IPS DF 6.9 (cell line): ENCODE data around the gene LCN15.

Experiments
- DNase-seq: peaks from one replicate; pipeline ENCODE4 v3.0.0-alpha.2; 2013; ENCODE audit warnings: low read depth, low spot score
- H3K27ac ChIP-seq: one replicate; pipeline ENCODE4 v1.5.1; 2013; ENCODE audit warnings: low read length, control low read depth
- H3K27me3 ChIP-seq: 2 replicates; pipeline ENCODE4 v1.6.1; 2013; ENCODE audit warnings: mild to moderate bottlenecking, low read length; ENCODE audit not compliant: control insufficient read depth, insufficient read depth
- H3K36me3 ChIP-seq: 2 replicates; pipeline ENCODE4 v1.6.1; 2013; ENCODE audit warnings: low read length; ENCODE audit not compliant: control insufficient read depth, insufficient read depth
- H3K4me1 ChIP-seq: 2 replicates; pipeline ENCODE4 v1.6.1; 2013; ENCODE audit warnings: low read length; ENCODE audit not compliant: control insufficient read depth, insufficient read depth
- H3K4me3 ChIP-seq: 2 replicates; pipeline ENCODE4 v1.5.1; 2013; ENCODE audit warnings: mild to moderate bottlenecking, low read length
- H3K9me3 ChIP-seq: 2 replicates; pipeline ENCODE4 v1.6.1; 2013; ENCODE audit warnings: low read length, inconsistent platforms; ENCODE audit not compliant: control insufficient read depth, insufficient read depth
- WGBS: extraction: QIAGEN DNeasy Blood & Tissue Kit; methylation state at CpG from one replicate; pipeline ENCODE4 v1.1.7; 2013; ENCODE audit warnings: mixed read lengths, missing lambda C conversion rate; ENCODE audit not compliant: insufficient read length, insufficient coverage; 5-methylcytosine and 5-hydroxymethylcytosine counted together

LCN15 gene

DNA sequence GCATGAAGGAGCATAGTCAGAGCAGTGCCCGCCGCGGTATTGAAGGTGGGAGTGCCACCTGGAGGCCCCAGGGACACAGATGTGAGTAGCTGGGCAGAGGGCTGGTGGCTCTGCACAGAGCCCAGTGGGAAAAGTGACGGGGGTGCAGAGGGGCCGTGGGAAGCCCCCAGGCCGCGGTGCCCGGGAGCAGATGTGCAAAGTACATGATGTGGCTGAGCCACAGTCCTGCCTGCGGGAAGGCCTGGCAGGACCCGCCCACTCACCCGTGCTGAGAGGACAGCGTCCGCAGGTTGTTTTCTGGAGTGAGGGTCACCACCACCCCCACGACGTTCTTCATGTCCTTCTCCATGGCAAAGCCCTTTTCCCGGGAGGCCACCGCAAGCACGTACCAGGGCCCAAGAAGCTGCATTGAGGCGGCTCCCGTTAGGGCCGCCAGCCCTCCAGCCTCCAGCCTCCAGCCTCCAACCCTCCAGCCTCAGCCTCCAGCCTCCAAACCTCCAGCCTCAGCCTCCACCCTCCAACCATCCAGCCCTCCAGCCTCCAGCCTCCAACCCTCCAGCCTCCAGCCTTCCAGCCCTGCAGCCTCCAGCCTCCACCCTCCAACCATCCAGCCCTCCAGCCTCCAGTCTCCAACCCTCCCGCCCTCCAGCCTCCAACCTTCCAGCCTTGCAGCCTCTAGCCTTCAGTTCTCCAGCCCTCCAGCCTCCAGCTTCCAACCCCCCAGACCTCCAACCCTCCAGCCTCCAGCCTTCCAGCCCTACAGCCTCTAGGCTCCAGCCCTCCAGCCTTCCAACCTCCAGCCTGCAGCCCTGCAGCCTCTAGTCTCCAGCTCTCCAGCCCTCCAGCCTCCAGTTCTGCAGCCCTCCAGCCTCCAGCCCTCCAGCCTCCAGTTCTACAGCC lies 16.9 kb downstream of the LCN15 start:
- Histone ChIP-seq H3K27ac (no peak overlapping the region), H3K4me1 (peaks cover 1% of the 10 kb centered on the region), H3K36me3 (no peaks in the 10 kb centered on the region), H3K27me3 (no peaks in the 10 kb centered on the region), H3K9me3 (no peaks in the 10 kb centered on the region), H3K4me3 (no peak overlapping the region; the same call in 1 of the 2 replicates)
- WGBS = no CpG with 5 or more reads among the region's 22 CpGs
- no peak for DNase-seq

DNA sequence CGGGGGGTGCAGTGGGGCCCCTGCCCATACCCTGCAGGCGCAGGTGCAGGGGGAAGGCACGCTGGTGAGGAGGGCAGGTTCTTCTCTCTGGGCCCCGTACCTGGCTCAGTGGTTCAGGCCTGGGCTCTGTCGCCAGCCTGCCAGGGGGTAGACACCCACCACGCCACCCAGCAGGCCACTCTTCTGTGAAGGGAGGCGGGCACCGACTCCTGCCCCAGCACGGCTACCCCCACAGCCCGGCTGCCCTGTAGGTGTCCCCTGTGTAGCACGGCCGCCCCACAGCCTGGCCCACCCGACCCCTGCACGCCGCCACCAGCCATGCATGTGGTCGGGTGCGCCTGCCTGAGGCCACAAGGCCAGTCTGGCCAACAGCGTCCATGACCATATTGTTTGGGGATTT lies 17.7 kb downstream of the LCN15 start:
- H3K27ac ChIP-seq = no peak overlapping the region
- peaks cover 7% of the 10 kb centered on the region for H3K4me1 ChIP-seq
- H3K4me3 ChIP-seq = no peak overlapping the region
- H3K36me3 ChIP-seq = no peaks in the 10 kb centered on the region
- no peaks in the 10 kb centered on the region for H3K9me3 ChIP-seq
- no peaks in the 10 kb centered on the region for H3K27me3 ChIP-seq
- DNase-seq = no peak
- WGBS = no CpG with 5 or more reads among the region's 18 CpGs

GRCh38 chr9:136746155-136746490 lies 18.2 kb downstream of the LCN15 start:
- H3K4me3 ChIP-seq = no peak overlapping the region
- no CpG with 5 or more reads among the region's 22 CpGs for WGBS
- H3K9me3 ChIP-seq = no peaks in the 10 kb centered on the region
- no peaks in the 10 kb centered on the region for H3K27me3 ChIP-seq
- H3K36me3 ChIP-seq = no peaks in the 10 kb centered on the region
- H3K27ac ChIP-seq = no peak overlapping the region
- peaks cover 10% of the 10 kb centered on the region for H3K4me1 ChIP-seq
- no peak for DNase-seq

- Histone ChIP-seq H3K36me3 (no peaks in the 10 kb centered on the region), H3K27ac (no peak overlapping the region), H3K4me1 (peaks cover 11% of the 10 kb centered on the region), H3K4me3 (no peak overlapping the region), H3K9me3 (no peaks in the 10 kb centered on the region), H3K27me3 (no peaks in the 10 kb centered on the region)
- WGBS = no CpG with 5 or more reads among the region's 23 CpGs
- DNase-seq = no peak
These were observed 18.7 kb downstream of the LCN15 start for GRCh38 chr9:136745389-136746154.

GRCh38 chr9:136744773-136745172 lies 19.5 kb downstream of the LCN15 start:
- no peak overlapping the region for H3K27ac ChIP-seq
- WGBS = no CpG with 5 or more reads among the region's 18 CpGs
- no peaks in the 10 kb centered on the region for H3K9me3 ChIP-seq
- H3K36me3 ChIP-seq = no peaks in the 10 kb centered on the region
- H3K4me3 ChIP-seq = no peak overlapping the region
- no peak for DNase-seq
- H3K4me1 ChIP-seq = peaks cover 11% of the 10 kb centered on the region
- H3K27me3 ChIP-seq = no peaks in the 10 kb centered on the region

DNA sequence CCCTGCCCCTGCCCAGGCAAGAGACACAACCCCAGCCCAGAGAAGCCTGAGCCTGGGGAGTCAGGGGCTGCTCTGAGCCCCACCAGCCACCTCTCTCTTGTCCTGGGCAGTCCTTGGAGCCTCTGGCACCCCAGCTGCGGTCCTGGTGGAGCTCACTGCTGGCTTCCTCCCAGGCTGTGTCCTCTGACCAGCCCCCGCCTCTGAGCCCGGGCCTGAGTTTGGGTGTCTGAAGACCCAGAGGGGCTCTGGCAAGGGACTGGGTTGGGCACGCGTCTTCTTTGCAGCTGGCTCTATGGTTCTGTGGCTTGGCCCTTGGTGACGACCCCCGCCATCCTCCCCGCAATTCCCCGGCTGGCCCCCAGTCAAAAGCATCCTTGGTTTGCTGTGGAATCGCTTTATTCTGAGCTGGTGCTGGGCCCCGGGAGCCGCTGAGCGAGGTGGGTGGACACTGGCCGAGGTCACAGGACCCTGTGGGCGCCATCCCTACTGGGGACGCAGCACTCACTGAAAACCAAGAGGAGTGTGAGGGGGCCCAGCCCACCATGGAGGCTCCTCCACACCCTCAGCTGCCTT lies 20.6 kb downstream of the LCN15 start:
- peaks cover 11% of the 10 kb centered on the region for H3K4me1 ChIP-seq
- H3K36me3 ChIP-seq = no peaks in the 10 kb centered on the region
- no peaks in the 10 kb centered on the region for H3K9me3 ChIP-seq
- no peak overlapping the region for H3K4me3 ChIP-seq
- DNase-seq = no peak
- H3K27ac ChIP-seq = no peak overlapping the region
- no CpG with 5 or more reads among the region's 16 CpGs for WGBS
- no peaks in the 10 kb centered on the region for H3K27me3 ChIP-seq

DNA sequence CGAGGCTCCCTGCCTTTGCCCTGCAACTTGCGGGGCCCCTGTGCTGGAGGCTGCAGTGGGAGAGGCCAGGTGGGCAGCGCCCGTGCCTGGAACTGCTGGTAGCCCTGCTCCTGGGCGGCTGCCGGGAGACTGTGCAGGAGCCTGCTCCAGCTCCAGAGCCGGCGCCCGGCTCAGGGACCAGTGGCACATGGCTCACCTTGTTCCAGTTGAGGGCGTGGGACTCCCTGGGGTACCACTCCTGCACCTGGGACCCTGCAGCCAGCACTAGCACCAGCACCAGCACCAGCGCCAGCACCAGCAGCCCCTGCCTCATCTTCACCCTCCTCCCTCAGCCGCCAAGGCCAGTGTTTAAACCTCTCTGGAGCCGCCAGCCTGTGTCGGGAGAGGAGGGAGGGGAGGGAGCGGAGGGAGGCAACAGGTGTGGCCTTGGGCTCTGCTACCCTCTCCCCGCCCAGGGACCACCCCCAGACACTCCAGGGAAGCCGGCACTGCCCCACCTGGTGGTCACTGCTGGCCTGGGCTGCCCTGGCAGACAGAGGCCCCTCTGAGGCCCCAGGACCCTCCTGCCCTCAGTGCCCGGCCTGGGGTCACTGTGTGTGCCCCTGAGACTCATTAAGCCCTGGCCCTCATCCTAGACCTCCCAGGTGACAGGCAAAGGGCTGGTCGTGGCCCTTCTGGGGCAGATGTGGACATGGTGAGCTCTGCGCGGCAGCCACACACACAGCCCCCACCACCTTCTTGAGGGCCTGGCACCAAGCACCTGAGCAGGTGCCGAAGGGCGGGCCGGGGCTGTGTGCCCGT lies 21.5 kb downstream of the LCN15 start, which contains the start of gene LCN10:
TSS of gene LCN10 (minus strand) at position 350 of the 801 bp plus-strand sequence. CDS start at position 313, 37 bp downstream.
- Histone ChIP-seq H3K27me3 (no peaks in the 10 kb centered on the region), H3K36me3 (no peaks in the 10 kb centered on the region), H3K4me1 (peaks cover 11% of the 10 kb centered on the region), H3K9me3 (no peaks in the 10 kb centered on the region), H3K27ac (no peak within 1 kb of the TSS), H3K4me3 (no peak within 1 kb of the TSS)
- WGBS = no CpG with 5 or more reads among the region's 25 CpGs
- no peak for DNase-seq

DNA sequence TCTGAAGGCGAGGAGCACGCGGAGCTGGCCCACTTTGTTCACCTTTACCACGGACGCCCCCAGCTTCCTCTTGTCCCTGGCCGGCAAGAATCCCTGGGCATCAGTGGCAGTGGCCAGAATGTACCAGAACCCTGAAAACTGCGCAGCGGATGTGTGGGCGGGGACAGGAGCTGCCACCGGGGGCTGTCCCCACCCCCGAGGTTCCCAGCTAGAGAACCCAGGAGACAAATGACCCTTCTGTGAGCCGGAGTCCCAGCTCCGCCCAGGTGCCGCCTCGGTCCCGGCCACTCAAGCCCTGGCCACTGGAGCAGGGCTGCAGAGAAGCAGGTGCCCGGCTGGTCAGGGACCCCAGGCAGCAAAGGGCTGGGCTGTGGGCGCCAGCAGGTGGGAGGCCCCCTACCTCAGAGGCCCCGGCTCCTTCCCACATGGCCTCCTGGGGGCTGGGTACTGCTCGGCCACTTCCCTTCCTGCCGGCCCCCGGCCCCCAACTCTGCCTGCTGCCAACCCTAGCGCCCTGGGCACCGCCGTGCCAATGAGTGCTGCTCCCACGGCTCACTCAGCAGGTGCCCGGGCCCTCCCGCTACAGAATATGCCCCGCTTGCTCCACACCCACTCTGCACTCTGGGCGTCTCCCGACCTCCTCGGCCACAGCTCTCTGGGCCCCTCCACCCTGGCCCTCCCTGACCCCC lies 22.3 kb downstream of the LCN15 start:
- Histone ChIP-seq H3K4me3 (no peak overlapping the region), H3K9me3 (no peaks in the 10 kb centered on the region), H3K27ac (no peak overlapping the region), H3K27me3 (no peaks in the 10 kb centered on the region), H3K4me1 (peaks cover 11% of the 10 kb centered on the region), H3K36me3 (no peaks in the 10 kb centered on the region)
- WGBS = no CpG with 5 or more reads among the region's 32 CpGs
- DNase-seq = no peak

- Histone ChIP-seq H3K9me3 (no peaks in the 10 kb centered on the region), H3K4me3 (no peak overlapping the region), H3K27ac (no peak overlapping the region), H3K27me3 (no peaks in the 10 kb centered on the region), H3K4me1 (peaks cover 11% of the 10 kb centered on the region), H3K36me3 (no peaks in the 10 kb centered on the region)
- DNase-seq = no peak
- no CpG with 5 or more reads among the region's 37 CpGs for WGBS
These were observed 23.1 kb downstream of the LCN15 start for GRCh38 chr9:136740971-136741882.
